ENCODE measurements around the gene EMX2. TPM values are rescaled to one million over a fixed set of nuclear protein-coding genes. Genes with fewer than 3 reads are reported as not detected.
A peak's percentile ranks its signal among the peaks of the same experiment; 100 is the strongest.

EMX2 gene
- total RNA-seq, 2 experiments from 2014 or later: not detected

DNA sequence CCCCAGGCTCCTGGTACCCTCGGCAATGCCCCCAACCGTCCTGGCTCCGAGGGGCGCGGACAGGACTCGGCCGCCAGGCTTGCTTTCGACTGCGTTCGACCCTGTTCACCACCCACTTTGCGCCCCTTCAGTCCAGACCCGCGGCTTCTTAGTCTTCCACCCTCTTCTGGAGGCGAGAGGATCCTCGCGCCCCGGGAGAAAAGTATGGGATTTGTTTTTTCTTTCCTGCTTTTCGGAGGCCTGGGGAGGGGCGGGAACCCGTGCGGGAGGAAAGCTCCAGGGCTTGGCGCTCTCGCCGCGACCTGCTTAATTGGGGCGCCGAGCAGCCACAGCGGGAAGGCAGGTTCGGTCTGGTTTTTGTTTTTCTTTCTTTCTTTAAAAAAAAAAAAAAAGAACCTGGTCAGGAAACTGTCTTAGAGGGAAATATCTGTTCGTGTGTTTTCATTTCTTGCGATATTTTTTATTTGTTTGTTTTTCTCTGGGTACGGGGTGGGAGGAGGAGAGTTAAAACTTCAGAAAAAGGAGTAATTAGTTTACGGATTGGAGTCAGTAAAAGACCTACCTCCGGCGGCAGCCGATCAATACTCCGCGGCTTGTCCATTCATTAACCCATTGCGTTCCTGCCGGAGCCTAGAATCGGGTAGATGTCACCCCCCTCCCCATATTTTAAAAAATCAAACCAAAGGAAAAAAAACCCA, 1.6 kb downstream of the EMX2 start:
- Mint-ChIP-seq H3K9me3 (ENCODE audit: low read depth) (no peaks in the 10 kb centered on the region), H3K4me3 (peak overlapping the region; percentile 45), H3K36me3 (peaks cover 3% of the 10 kb centered on the region), H3K27ac (peak overlapping the region; percentile 80), H3K27me3 (peaks cover 89% of the 10 kb centered on the region), H3K4me1 (peaks cover 7% of the 10 kb centered on the region)
- no peak for ATAC-seq
- CTCF ChIA-PET: no interaction called here
- DNase-seq: no peak

- H3K9me3 Mint-ChIP-seq (ENCODE audit: low read depth): no peaks in the 10 kb centered on the region
- CTCF ChIA-PET: no interaction called here
- peaks cover 3% of the 10 kb centered on the region for H3K36me3 Mint-ChIP-seq
- peaks cover 7% of the 10 kb centered on the region for H3K4me1 Mint-ChIP-seq
- H3K27me3 Mint-ChIP-seq: peaks cover 90% of the 10 kb centered on the region
- no peak for DNase-seq
- peak overlapping the region; percentile 80 for H3K27ac Mint-ChIP-seq
- H3K4me3 Mint-ChIP-seq: no peak overlapping the region
- no peak for ATAC-seq
These were observed 2.2 kb downstream of the EMX2 start for GRCh38 chr10:117544711-117545140.

- Mint-ChIP-seq H3K36me3 (peaks cover 3% of the 10 kb centered on the region), H3K4me1 (peaks cover 7% of the 10 kb centered on the region), H3K9me3 (ENCODE audit: low read depth) (no peaks in the 10 kb centered on the region), H3K27ac (peak overlapping the region; percentile 47), H3K4me3 (no peak overlapping the region), H3K27me3 (peaks cover 90% of the 10 kb centered on the region)
- ATAC-seq (no peak), DNase-seq (no peak)
- CTCF ChIA-PET: no interaction called here
These were observed 2.8 kb downstream of the EMX2 start for GRCh38 chr10:117545141-117546019.

DNA sequence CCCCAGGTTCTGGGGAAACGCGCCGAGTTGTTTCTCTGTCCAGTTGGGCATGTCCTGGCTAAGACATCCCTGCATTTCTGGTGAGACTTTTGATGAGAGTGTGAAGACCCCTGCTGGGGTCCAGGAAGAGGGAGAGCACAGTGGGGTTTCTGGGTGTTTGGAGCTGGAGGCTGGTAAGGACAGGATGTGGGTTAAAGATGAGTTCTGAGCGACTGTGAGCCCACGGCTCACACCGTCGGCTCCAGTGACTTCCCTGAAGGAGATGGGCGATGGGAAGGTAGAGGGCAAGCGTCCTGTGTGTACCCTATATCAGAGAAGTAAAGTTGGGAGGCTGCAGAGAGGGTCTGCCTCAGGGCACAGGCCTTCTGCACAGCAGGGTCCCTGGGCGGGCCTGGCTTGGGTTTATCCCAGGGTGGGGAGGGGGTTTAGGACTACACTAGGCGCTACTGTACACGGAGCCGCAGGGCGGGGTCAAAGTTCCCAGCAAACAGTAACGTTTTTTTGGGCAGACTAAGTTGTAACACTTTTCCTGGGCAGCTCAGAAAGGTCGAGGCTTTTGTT, 3.6 kb downstream of the EMX2 start:
- ATAC-seq (no peak), DNase-seq (no peak)
- H3K4me1 Mint-ChIP-seq: peaks cover 7% of the 10 kb centered on the region
- H3K27ac Mint-ChIP-seq: peak overlapping the region; percentile 47
- no peak overlapping the region for H3K4me3 Mint-ChIP-seq
- CTCF ChIA-PET: no interaction called here
- H3K36me3 Mint-ChIP-seq: peaks cover 3% of the 10 kb centered on the region
- H3K27me3 Mint-ChIP-seq: peaks cover 90% of the 10 kb centered on the region
- no peaks in the 10 kb centered on the region for H3K9me3 Mint-ChIP-seq (ENCODE audit: low read depth)

- Mint-ChIP-seq H3K9me3 (ENCODE audit: low read depth) (no peaks in the 10 kb centered on the region), H3K4me1 (peaks cover 7% of the 10 kb centered on the region), H3K36me3 (peaks cover 3% of the 10 kb centered on the region), H3K27ac (no peak overlapping the region), H3K4me3 (no peak overlapping the region), H3K27me3 (peaks cover 90% of the 10 kb centered on the region)
- no peak for ATAC-seq
- CTCF ChIA-PET: no interaction called here
- no peak for DNase-seq
These were observed 4.1 kb downstream of the EMX2 start for GRCh38 chr10:117546581-117547015.

GRCh38 chr10:117547016-117547715, 4.6 kb downstream of the EMX2 start:
- Mint-ChIP-seq H3K36me3 (peaks cover 3% of the 10 kb centered on the region), H3K4me1 (peaks cover 7% of the 10 kb centered on the region), H3K4me3 (no peak overlapping the region), H3K9me3 (ENCODE audit: low read depth) (no peaks in the 10 kb centered on the region), H3K27ac (no peak overlapping the region), H3K27me3 (peaks cover 90% of the 10 kb centered on the region)
- CTCF ChIA-PET: no interaction called here
- DNase-seq (no peak), ATAC-seq (no peak)

GRCh38 chr10:117547716-117548668, 5.4 kb downstream of the EMX2 start:
- Mint-ChIP-seq H3K4me1 (peaks cover 11% of the 10 kb centered on the region), H3K36me3 (peaks cover 3% of the 10 kb centered on the region), H3K27ac (no peak overlapping the region), H3K27me3 (peaks cover 93% of the 10 kb centered on the region), H3K9me3 (ENCODE audit: low read depth) (no peaks in the 10 kb centered on the region), H3K4me3 (no peak overlapping the region)
- CTCF ChIA-PET: no interaction called here
- no peak for ATAC-seq
- no peak for DNase-seq

DNA sequence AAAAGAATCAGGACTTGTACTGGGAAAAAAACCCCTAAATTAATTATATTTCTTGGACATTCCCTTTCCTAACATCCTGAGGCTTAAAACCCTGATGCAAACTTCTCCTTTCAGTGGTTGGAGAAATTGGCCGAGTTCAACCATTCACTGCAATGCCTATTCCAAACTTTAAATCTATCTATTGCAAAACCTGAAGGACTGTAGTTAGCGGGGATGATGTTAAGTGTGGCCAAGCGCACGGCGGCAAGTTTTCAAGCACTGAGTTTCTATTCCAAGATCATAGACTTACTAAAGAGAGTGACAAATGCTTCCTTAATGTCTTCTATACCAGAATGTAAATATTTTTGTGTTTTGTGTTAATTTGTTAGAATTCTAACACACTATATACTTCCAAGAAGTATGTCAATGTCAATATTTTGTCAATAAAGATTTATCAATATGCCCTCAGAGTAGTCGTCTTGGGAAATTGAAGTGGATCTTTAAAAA, 6.6 kb downstream of the EMX2 start:
- H3K27me3 Mint-ChIP-seq: peaks cover 90% of the 10 kb centered on the region
- no peak overlapping the region for H3K27ac Mint-ChIP-seq
- no peak for ATAC-seq
- CTCF ChIA-PET: no interaction called here
- H3K9me3 Mint-ChIP-seq (ENCODE audit: low read depth): no peaks in the 10 kb centered on the region
- peaks cover 15% of the 10 kb centered on the region for H3K4me1 Mint-ChIP-seq
- peaks cover 5% of the 10 kb centered on the region for H3K36me3 Mint-ChIP-seq
- no peak for DNase-seq
- H3K4me3 Mint-ChIP-seq: no peak overlapping the region

GRCh38 chr10:117550076-117550475, 7.5 kb downstream of the EMX2 start:
- Mint-ChIP-seq H3K4me3 (no peak overlapping the region), H3K27ac (no peak overlapping the region), H3K9me3 (ENCODE audit: low read depth) (no peaks in the 10 kb centered on the region), H3K36me3 (peaks cover 4% of the 10 kb centered on the region), H3K27me3 (peaks cover 91% of the 10 kb centered on the region), H3K4me1 (peaks cover 9% of the 10 kb centered on the region)
- ATAC-seq (no peak), DNase-seq (no peak)
- CTCF ChIA-PET: interaction anchor here (1.4 kb wide), 1 partner anchor 690 kb away, joined by 4 read pairs; no protein-coding TSS in a partner anchor

GRCh38 chr10:117550599-117551329, 8.2 kb downstream of the EMX2 start:
- DNase-seq: no peak
- CTCF ChIA-PET: interaction anchor here (1.4 kb wide), 1 partner anchor 690 kb away, joined by 4 read pairs; no protein-coding TSS in a partner anchor
- Mint-ChIP-seq H3K9me3 (ENCODE audit: low read depth) (no peaks in the 10 kb centered on the region), H3K27me3 (peaks cover 89% of the 10 kb centered on the region), H3K27ac (no peak overlapping the region), H3K4me3 (no peak overlapping the region), H3K36me3 (peaks cover 4% of the 10 kb centered on the region), H3K4me1 (peaks cover 9% of the 10 kb centered on the region)
- no peak for ATAC-seq

GRCh38 chr10:117551330-117552155, 9.0 kb downstream of the EMX2 start:
- Mint-ChIP-seq H3K27ac (peak overlapping the region; percentile 49), H3K9me3 (ENCODE audit: low read depth) (no peaks in the 10 kb centered on the region), H3K36me3 (peaks cover 3% of the 10 kb centered on the region), H3K27me3 (peaks cover 81% of the 10 kb centered on the region), H3K4me1 (peaks cover 9% of the 10 kb centered on the region), H3K4me3 (no peak overlapping the region)
- DNase-seq: no peak
- no peak for ATAC-seq
- CTCF ChIA-PET: interaction anchor here (1.4 kb wide), 1 partner anchor 689 kb away, joined by 4 read pairs; no protein-coding TSS in a partner anchor

Data from activated CD8-positive, alpha-beta memory T cell treated with anti-CD3 and anti-CD28 coated beads, Interleukin-2, amount 10 ng/mL, durations not matched to agents 7 days and 5 days (primary cell).